ENCODE data around the gene PCBP2. TPM values are rescaled to one million over a fixed set of nuclear protein-coding genes. Genes with fewer than 3 reads are reported as not detected.

Gene PCBP2
- total RNA-seq, 4 donors from 2014 or later = 275 to 374 (median 365) TPM

DNA sequence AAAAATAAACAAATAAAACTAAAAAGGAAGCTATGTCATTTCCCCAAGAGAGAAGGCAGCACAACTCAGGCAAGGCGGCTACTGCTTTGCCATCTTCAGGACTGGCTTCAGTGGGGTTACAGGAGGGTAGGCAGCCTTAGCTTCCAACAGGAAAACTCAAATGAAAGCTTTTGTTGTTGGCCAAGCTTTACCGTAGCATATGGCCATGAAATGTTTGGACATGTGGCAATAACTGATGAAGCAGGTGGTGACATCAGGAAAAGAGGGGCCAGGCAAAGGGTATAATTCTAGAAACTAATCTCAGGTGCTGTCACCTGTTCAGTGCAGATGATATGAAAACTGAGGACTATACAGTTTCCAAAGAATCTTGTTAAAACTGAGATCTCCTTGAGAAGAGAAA is 78.2 kb downstream of the PCBP2 start:
- H3K9me3 ChIP-seq = no peaks in the 10 kb centered on the region
- no peaks in the 10 kb centered on the region for H3K27me3 ChIP-seq
- intact Hi-C loops (cut with DNase I) = no loop called here
- peaks cover 80 to 100% (median 97%) of the 10 kb centered on the region in 4 donors for H3K36me3 ChIP-seq
- peaks cover 0 to 5% (median 0%) of the 10 kb centered on the region in 4 donors for H3K4me1 ChIP-seq
- no peak overlapping the region for H3K27ac ChIP-seq (replicated peaks in 1 of 4)
- DNase-seq (ENCODE audit: extremely low spot score) = no peak
- TF ChIP-seq POLR2AphosphoS5 (IDR thresholded peaks at IDR 0.05) (no peak), EP300 (IDR thresholded peaks at IDR 0.05) (no peak), POLR2A (IDR thresholded peaks at IDR 0.05; ENCODE audit: low read depth) (no peak)
- TF ChIP-seq, protein P1, sequence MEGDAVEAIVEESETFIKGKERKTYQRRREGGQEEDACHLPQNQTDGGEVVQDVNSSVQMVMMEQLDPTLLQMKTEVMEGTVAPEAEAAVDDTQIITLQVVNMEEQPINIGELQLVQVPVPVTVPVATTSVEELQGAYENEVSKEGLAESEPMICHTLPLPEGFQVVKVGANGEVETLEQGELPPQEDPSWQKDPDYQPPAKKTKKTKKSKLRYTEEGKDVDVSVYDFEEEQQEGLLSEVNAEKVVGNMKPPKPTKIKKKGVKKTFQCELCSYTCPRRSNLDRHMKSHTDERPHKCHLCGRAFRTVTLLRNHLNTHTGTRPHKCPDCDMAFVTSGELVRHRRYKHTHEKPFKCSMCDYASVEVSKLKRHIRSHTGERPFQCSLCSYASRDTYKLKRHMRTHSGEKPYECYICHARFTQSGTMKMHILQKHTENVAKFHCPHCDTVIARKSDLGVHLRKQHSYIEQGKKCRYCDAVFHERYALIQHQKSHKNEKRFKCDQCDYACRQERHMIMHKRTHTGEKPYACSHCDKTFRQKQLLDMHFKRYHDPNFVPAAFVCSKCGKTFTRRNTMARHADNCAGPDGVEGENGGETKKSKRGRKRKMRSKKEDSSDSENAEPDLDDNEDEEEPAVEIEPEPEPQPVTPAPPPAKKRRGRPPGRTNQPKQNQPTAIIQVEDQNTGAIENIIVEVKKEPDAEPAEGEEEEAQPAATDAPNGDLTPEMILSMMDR (IDR thresholded peaks at IDR 0.05) = no peak
- H3K4me3 ChIP-seq = no peak overlapping the region
- WGBS = 82% methylated on average over 2 of the region's 2 CpGs

Small RNA genes within 50 kb of the gene (small RNA-seq; reads per million reads assigned to genes)
- gene AC023509.3 = 0 reads per million in 3 donors

Other genes starting within 250 kb of the PCBP2 start
- 1 to 10 TPM; 1.1 to 1.8 (median 1.4) TPM for gene ITGB7, start 244.9 kb upstream of the PCBP2 start, total RNA-seq
- gene RARG, start 219.9 kb upstream of the PCBP2 start, total RNA-seq = 10 to 100 TPM; 10.3 to 26.1 (median 22.9) TPM
- gene ESPL1, start 183.8 kb upstream of the PCBP2 start, total RNA-seq = 1 to 10 TPM in 1 of 4 donors, under 1 TPM in 3; under 0.01 to 2.0 (median 0.24) TPM
- gene PFDN5, start 156.6 kb upstream of the PCBP2 start, total RNA-seq = 100 to 1,000 TPM; 446 to 812 (median 631) TPM
- 10 to 100 TPM; 41.6 to 63.0 (median 46.2) TPM for gene MYG1, start 152.4 kb upstream of the PCBP2 start, total RNA-seq
- 10 to 100 TPM; 35.1 to 46.2 (median 38.3) TPM for gene AAAS, start 130.5 kb upstream of the PCBP2 start, total RNA-seq
- not detected for gene SP7, start 115.7 kb upstream of the PCBP2 start, total RNA-seq
- 10 to 100 TPM; 54.0 to 85.7 (median 72.2) TPM for gene SP1, start 71.9 kb upstream of the PCBP2 start, total RNA-seq
- under 1 TPM in 2 of 4 donors, not detected in 2; 0.33 to 0.92 TPM for gene AMHR2, start 28.2 kb upstream of the PCBP2 start, total RNA-seq
- gene PRR13, start 10.4 kb upstream of the PCBP2 start, total RNA-seq = 10 to 100 TPM; 47.8 to 77.6 (median 65.3) TPM
- 10 to 100 TPM; 12.6 to 20.1 (median 18.9) TPM for gene MAP3K12, start 47.4 kb downstream of the PCBP2 start, total RNA-seq
- gene TARBP2, start 49.2 kb downstream of the PCBP2 start, total RNA-seq = 10 to 100 TPM; 12.7 to 16.6 (median 12.9) TPM
- not detected for gene NPFF, start 55.4 kb downstream of the PCBP2 start, total RNA-seq
- gene ATF7, start 174.3 kb downstream of the PCBP2 start, total RNA-seq = 10 to 100 TPM; 23.5 to 43.6 (median 37.1) TPM
- gene ATP5MC2, start 224.0 kb downstream of the PCBP2 start, total RNA-seq = 100 to 1,000 TPM; 204 to 266 (median 235) TPM

Measured in esophagus muscularis mucosa (tissue), 4 donors.